Dendritic cell treated with granulocyte-macrophage colony-stimulating factor and Interleukin-4, amounts not matched to agents 40 ng/mL and 50 ng/mL, for 4 days (primary cell): ENCODE results near the gene ALDOC.

Source experiments
- H3K27ac Mint-ChIP-seq: one replicate; pipeline ENCODE4 v1.8.0; 2022; ENCODE audit warnings: mild to moderate bottlenecking, mixed read lengths
- H3K27me3 Mint-ChIP-seq: one replicate; pipeline ENCODE4 v1.8.0; 2022; ENCODE audit warnings: mild to moderate bottlenecking, mixed read lengths
- H3K36me3 Mint-ChIP-seq: one replicate; pipeline ENCODE4 v1.8.0; 2022; ENCODE audit warnings: low read depth, mixed read lengths
- H3K4me1 Mint-ChIP-seq: one replicate; pipeline ENCODE4 v1.8.0; 2022; ENCODE audit warnings: low read depth, mixed read lengths
- H3K4me3 Mint-ChIP-seq: one replicate; pipeline ENCODE4 v1.8.0; 2022; ENCODE audit warnings: mild to moderate bottlenecking, moderate library complexity, mixed read lengths
- H3K9me3 Mint-ChIP-seq: one replicate; pipeline ENCODE4 v1.8.0; 2022; ENCODE audit warnings: mixed read lengths
- intact Hi-C: fragments of 100-400 bp; cut with micrococcal nuclease; formaldehyde crosslinking; loops from one replicate; pipeline ENCODE4 v1.15.0; 2022

The ALDOC gene

GRCh38 chr17:28553000-28553505 lies 23.6 kb downstream of the ALDOC start:
- Mint-ChIP-seq H3K27ac (peak overlapping the region; percentile 81), H3K36me3 (peaks cover 72% of the 10 kb centered on the region), H3K9me3 (no peaks in the 10 kb centered on the region), H3K27me3 (no peaks in the 10 kb centered on the region), H3K4me1 (peaks cover 47% of the 10 kb centered on the region), H3K4me3 (peak overlapping the region; percentile 90)
- intact Hi-C loops, result loop anchor here (5.0 kb wide), 1 partner anchor 59 kb away; the partner anchor contains the start of gene RSKR

- no peaks in the 10 kb centered on the region for H3K9me3 Mint-ChIP-seq
- H3K27me3 Mint-ChIP-seq, result no peaks in the 10 kb centered on the region
- H3K4me1 Mint-ChIP-seq, result peaks cover 54% of the 10 kb centered on the region
- peak within 1 kb of the TSS; percentile 81 for H3K27ac Mint-ChIP-seq
- intact Hi-C loops, result loop anchor here (5.0 kb wide), 1 partner anchor 60 kb away; the partner anchor contains the start of gene RSKR
- peak within 1 kb of the TSS; percentile 90 for H3K4me3 Mint-ChIP-seq
- peaks cover 69% of the 10 kb centered on the region for H3K36me3 Mint-ChIP-seq
Measured at GRCh38 chr17:28552176-28552999, 24.3 kb downstream of the ALDOC start, which contains the start of gene UNC119. Gene UNC119 (minus strand): TSS chr17:28552624. CDS start chr17:28552557, 67 bp downstream.

DNA sequence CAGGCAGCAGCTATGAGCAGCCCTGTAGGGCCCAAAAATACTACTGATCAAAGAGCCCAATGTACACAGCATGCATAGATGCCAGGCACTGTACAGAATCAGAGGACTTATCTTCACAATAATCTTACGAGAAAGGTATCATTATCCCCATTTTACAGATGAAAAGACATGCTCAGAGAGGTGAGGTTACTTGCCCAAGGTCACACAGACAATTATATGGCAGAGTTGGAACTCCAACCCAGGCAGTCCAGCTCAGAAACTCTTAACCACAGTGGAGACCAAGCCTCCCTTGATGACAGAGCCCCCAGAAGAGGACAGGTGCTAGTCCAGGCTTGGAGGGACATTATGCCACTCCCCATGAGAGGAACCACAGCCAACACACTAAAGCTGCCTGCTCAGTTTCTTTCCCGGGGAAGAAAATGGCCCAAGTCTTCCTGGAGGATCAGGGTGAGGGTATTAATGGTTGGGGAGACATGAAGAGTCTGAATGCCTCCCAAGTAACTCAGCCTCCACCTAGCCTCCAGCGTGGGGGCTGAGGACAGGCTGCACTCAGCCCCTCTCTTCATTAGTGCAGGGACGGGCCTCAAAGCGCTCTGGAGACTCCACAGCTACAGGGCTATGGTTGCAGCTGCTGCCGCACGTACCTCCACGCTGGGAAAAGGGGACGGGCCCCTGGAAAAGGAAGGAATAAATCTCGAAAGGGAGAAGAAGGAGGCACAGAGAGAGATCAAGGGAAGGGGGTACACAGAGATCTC lies 25.1 kb downstream of the ALDOC start:
- Mint-ChIP-seq H3K4me1 (peaks cover 62% of the 10 kb centered on the region), H3K4me3 (peak overlapping the region; percentile 90)
- intact Hi-C loops, result loop anchor here (5.0 kb wide), 1 partner anchor 61 kb away; the partner anchor contains the start of gene RSKR

GRCh38 chr17:28550858-28551257 lies 25.8 kb downstream of the ALDOC start:
- no peaks in the 10 kb centered on the region for H3K27me3 Mint-ChIP-seq
- H3K36me3 Mint-ChIP-seq, result peaks cover 69% of the 10 kb centered on the region
- peaks cover 69% of the 10 kb centered on the region for H3K4me1 Mint-ChIP-seq
- H3K9me3 Mint-ChIP-seq, result no peaks in the 10 kb centered on the region
- peak overlapping the region; percentile 81 for H3K27ac Mint-ChIP-seq
- intact Hi-C loops, result loop anchor here (5.0 kb wide), 1 partner anchor 61 kb away; the partner anchor contains the start of gene RSKR
- peak overlapping the region; percentile 90 for H3K4me3 Mint-ChIP-seq

More for the DNA sequence above, 25.1 kb downstream of the ALDOC start:
- Mint-ChIP-seq H3K27me3 (no peaks in the 10 kb centered on the region), H3K9me3 (no peaks in the 10 kb centered on the region), H3K36me3 (peaks cover 69% of the 10 kb centered on the region), H3K27ac (peak overlapping the region; percentile 81)

DNA sequence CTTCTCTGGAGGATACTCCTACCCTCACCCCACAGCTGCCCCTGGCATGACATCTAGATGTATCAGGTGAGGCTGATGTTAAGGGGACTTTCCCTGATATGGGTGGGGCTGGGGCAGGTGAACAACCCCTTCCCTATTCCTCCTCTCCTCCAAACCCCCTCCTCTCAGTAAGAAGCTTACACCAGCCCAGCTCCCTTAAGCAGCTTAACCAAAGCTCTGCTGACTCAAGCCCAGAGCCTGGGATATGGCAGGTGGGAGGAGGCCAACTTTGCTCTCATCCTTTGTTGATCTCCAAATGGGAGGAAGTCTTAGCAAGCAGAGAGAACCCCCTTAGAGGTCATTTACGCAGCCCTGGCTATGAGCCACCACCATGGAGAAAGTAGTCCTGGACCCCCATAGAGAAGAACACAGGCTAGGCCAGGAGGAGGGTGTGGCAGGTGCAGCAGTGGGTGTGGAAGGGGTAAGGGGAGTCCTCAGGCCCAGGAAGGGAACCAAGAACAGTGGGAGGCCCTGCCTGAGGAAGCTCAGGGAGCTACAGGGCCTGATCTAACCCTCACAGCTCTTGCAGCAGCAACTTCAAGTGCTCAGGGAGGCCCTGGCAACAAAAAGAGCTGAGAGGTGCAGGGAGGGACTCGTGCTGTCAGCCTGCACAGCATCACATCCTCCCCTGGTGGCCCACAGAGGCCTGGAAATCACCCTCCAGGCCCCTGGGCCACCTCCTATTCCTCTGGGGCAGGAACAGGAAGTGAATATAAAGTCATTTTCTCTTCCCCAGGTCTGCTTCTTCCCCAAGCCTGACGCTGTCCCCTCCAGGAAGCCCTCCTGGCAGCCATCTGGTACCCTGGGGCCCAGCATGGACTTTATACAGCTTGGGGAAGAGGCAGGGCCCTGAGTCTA lies 27.2 kb downstream of the ALDOC start:
- H3K27ac Mint-ChIP-seq, result peak overlapping the region; percentile 81
- no peaks in the 10 kb centered on the region for H3K9me3 Mint-ChIP-seq
- no peaks in the 10 kb centered on the region for H3K27me3 Mint-ChIP-seq
- H3K36me3 Mint-ChIP-seq, result peaks cover 61% of the 10 kb centered on the region
- H3K4me3 Mint-ChIP-seq, result peak overlapping the region; percentile 48
- intact Hi-C loops, result loop anchor here (5.0 to 10.0 kb wide), 2 partner anchors 63 to 165 kb away; partner anchors contain the start of gene RSKR
- peaks cover 74% of the 10 kb centered on the region for H3K4me1 Mint-ChIP-seq

DNA sequence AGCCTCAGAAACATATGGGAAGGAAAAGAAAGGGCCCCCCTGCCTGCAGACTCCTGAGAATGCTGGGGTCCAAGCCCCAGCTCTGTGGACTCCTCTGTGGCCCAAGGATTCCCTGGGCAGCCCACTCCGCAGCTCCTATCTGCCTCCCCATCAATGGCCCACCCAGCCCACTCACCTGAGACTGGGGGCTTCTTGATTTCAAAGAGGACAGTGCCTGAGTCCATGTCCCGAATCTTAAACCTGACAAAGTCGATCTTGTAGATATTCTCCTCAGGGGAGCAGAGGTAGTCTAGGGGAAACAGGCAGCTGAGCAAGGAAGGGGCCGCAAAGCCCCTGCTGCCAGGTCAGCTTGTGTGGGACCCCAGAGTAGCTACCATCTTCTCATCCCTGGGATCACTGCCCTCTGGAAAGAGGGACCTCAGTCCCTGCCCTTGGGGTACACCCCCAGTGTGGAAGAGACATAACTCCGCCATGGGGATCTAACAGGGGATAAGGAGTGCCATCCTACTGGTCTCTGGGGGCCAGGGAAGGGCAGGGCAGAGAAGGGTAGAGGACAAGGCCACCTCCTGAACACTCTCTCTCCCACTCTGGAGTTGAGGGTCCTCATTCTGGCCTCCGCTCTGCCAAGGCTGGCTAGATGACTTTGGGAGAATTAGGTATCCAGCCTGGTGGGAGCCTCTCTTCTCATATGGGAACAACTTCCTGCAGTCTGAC lies 28.1 kb downstream of the ALDOC start:
- Mint-ChIP-seq H3K4me3 (peak overlapping the region; percentile 61), H3K36me3 (peaks cover 52% of the 10 kb centered on the region)

GRCh38 chr17:28547623-28548416 lies 28.9 kb downstream of the ALDOC start:
- Mint-ChIP-seq H3K27me3 (no peaks in the 10 kb centered on the region), H3K27ac (peak overlapping the region; percentile 81), H3K9me3 (no peaks in the 10 kb centered on the region), H3K36me3 (peaks cover 44% of the 10 kb centered on the region), H3K4me3 (peak overlapping the region; percentile 61), H3K4me1 (peaks cover 71% of the 10 kb centered on the region)
- intact Hi-C loops, result loop anchor here (10.0 kb wide), 1 partner anchor 163 kb away; no protein-coding TSS in a partner anchor

More for the DNA sequence above, 28.1 kb downstream of the ALDOC start:
- no peaks in the 10 kb centered on the region for H3K27me3 Mint-ChIP-seq
- H3K27ac Mint-ChIP-seq, result peak overlapping the region; percentile 81
- peaks cover 74% of the 10 kb centered on the region for H3K4me1 Mint-ChIP-seq
- intact Hi-C loops, result loop anchor here (10.0 kb wide), 1 partner anchor 164 kb away; no protein-coding TSS in a partner anchor
- H3K9me3 Mint-ChIP-seq, result no peaks in the 10 kb centered on the region

DNA sequence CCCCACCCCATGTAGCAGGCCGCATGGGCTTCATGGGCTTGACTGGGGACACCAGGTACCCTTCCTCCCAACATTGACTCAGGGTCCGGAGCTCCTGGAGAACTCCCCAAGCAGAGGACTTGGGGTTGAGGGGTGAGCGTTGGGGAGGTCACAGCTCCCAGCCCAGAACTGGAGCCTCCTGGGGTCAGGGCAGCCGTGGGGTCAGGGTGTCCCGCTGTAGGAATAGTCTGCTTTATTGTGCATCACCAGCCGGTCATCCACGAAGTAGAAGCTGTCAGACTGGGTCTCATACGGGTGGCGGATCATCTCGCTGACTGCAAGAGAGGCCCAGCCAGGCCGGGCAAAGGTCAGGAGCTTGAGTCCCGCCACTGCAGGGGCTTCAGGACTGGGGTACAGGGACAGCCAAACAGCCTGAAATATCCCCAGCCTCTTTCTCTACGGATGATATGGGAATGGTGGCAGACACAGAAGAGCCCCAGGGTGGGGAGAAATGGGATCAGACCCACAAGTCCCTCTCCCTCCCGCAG lies 29.5 kb downstream of the ALDOC start:
- H3K4me1 Mint-ChIP-seq, result peaks cover 67% of the 10 kb centered on the region
- H3K4me3 Mint-ChIP-seq, result peak overlapping the region; percentile 61
- intact Hi-C loops, result loop anchor here (10.0 kb wide), 1 partner anchor 162 kb away; no protein-coding TSS in a partner anchor
- no peaks in the 10 kb centered on the region for H3K27me3 Mint-ChIP-seq
- peak overlapping the region; percentile 81 for H3K27ac Mint-ChIP-seq
- H3K36me3 Mint-ChIP-seq, result peaks cover 39% of the 10 kb centered on the region
- H3K9me3 Mint-ChIP-seq, result no peaks in the 10 kb centered on the region

DNA sequence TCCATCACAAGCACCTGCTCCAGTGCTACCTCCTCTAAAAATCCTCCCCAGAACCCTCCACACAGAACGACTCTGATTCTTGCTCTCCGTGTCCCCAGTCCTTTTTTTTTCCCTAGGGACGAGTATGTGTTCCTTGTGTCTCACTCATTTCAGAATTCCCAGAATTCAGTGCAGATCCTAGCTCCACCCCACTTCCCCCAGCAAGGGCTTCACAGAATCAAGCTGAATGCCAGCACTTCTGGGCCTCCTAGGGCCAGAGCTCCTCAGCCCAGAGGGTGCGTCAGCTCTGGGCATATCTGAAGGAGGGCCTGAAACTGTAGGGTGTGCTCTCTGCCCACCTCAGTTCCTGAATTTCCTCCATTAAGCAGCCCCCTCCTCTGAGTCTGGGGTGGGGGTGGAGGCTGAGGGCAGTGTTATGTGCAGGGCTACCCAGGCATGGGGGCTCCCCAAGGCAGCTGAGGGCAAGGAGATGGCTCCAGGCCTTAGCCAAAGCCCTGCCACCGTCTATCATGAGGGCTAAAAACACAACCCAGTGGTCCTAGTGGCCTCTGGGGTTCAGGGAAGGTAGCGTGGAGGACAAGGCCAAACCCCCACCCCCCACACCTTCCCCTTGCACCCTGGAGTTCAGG lies 30.8 kb downstream of the ALDOC start:
- Mint-ChIP-seq H3K27ac (peak overlapping the region; percentile 81), H3K4me1 (peaks cover 55% of the 10 kb centered on the region), H3K27me3 (no peaks in the 10 kb centered on the region), H3K9me3 (no peaks in the 10 kb centered on the region), H3K4me3 (no peak overlapping the region), H3K36me3 (peaks cover 33% of the 10 kb centered on the region)
- intact Hi-C loops, result loop anchor here (10.0 kb wide), 1 partner anchor 161 kb away; no protein-coding TSS in a partner anchor

DNA sequence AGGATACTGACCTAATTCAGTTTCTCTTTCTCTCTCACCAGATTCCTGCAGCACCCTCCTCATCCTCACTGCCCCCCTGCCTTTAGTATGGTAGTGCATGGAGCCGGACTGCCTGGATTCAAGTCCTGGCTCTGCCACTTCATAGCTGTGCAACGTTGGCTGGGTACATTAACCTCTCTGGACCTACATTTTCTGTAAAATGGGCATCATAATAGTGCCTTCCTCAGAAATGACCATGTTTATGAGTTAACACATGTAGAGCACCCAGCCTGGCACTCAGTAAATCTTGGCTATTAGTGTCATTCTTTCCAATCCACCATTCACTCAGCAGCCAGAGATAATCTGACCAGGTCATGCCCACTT lies 31.6 kb downstream of the ALDOC start:
- Mint-ChIP-seq H3K9me3 (no peaks in the 10 kb centered on the region), H3K36me3 (peaks cover 33% of the 10 kb centered on the region), H3K4me1 (peaks cover 48% of the 10 kb centered on the region), H3K27ac (no peak overlapping the region), H3K27me3 (no peaks in the 10 kb centered on the region), H3K4me3 (no peak overlapping the region)
- intact Hi-C loops, result loop anchor here (10.0 kb wide), 1 partner anchor 160 kb away; no protein-coding TSS in a partner anchor

GRCh38 chr17:28544402-28545140 lies 32.1 kb downstream of the ALDOC start:
- intact Hi-C loops, result loop anchor here (10.0 kb wide), 1 partner anchor 160 kb away; no protein-coding TSS in a partner anchor
- H3K9me3 Mint-ChIP-seq, result no peaks in the 10 kb centered on the region
- H3K4me3 Mint-ChIP-seq, result no peak overlapping the region
- peaks cover 42% of the 10 kb centered on the region for H3K4me1 Mint-ChIP-seq
- no peaks in the 10 kb centered on the region for H3K27me3 Mint-ChIP-seq
- peaks cover 33% of the 10 kb centered on the region for H3K36me3 Mint-ChIP-seq
- H3K27ac Mint-ChIP-seq, result no peak overlapping the region
